Muscle of back (tissue), 11 donors: ENCODE measurements around the gene MYOM1. TPM values are rescaled to one million over a fixed set of nuclear protein-coding genes. Genes with fewer than 3 reads are reported as not detected.
A peak's percentile ranks its signal among the peaks of the same experiment; 100 is the strongest.
"Not testable (repeated sequence)": the region's sequence is repeated elsewhere in the genome, so short reads cannot be mapped to it uniquely, and the experiment has no call there.

Experiments
- DNase-seq, 3 donors: peaks; one replicate each; pipeline versions ENCODE4 v3.0.0 to v3.0.0-alpha.2; 2013
- polyA plus RNA-seq, 10 donors: library from polyadenylated mRNA; unstranded; fragments of 120-200 nt; gene quantifications; one replicate each; pipeline ENCODE4 v1.2.1, GENCODE V29; 2013; ENCODE audit not compliant: insufficient read length in 10 of 10

The MYOM1 gene
- polyA plus RNA-seq, 10 donors = 382 to 922 (median 665) TPM

GRCh38 chr18:3223356-3223755, 3.6 kb upstream of the MYOM1 start:
- DNase-seq = no peak

GRCh38 chr18:3221496-3221895, 1.7 kb upstream of the MYOM1 start:
- no peak for DNase-seq

GRCh38 chr18:3220868-3221267, 1.1 kb upstream of the MYOM1 start:
- not testable (repeated sequence) for DNase-seq

- DNase-seq = peak in 2 of 3 donors; percentile 35 to 43
These were observed 532 bp downstream of the MYOM1 start for GRCh38 chr18:3219241-3219630.

GRCh38 chr18:3218819-3219218, 949 bp downstream of the MYOM1 start:
- no peak for DNase-seq

GRCh38 chr18:3217948-3218647, 1.7 kb downstream of the MYOM1 start:
- peak; percentile 53 to 66 (median 54) for DNase-seq

GRCh38 chr18:3216987-3217386, 2.8 kb downstream of the MYOM1 start:
- DNase-seq = no peak

GRCh38 chr18:3214855-3215637, 4.7 kb downstream of the MYOM1 start:
- DNase-seq = no peak

- peak in 2 of 3 donors; percentile 21 to 44 for DNase-seq
These were observed 6.3 kb downstream of the MYOM1 start for GRCh38 chr18:3213300-3214059.

GRCh38 chr18:3212657-3213056, 7.1 kb downstream of the MYOM1 start:
- DNase-seq = peak; percentile 45 to 58 (median 51)

- DNase-seq = peak; percentile 22 to 45 (median 39)
These were observed 8.4 kb downstream of the MYOM1 start for GRCh38 chr18:3211236-3211992.

GRCh38 chr18:3209859-3210569, 9.8 kb downstream of the MYOM1 start:
- DNase-seq = no peak

- no peak for DNase-seq
These were observed 12.2 kb downstream of the MYOM1 start for GRCh38 chr18:3207565-3207964.

GRCh38 chr18:3205239-3205638, 14.5 kb downstream of the MYOM1 start:
- no peak for DNase-seq

GRCh38 chr18:3199942-3200645, 19.7 kb downstream of the MYOM1 start:
- DNase-seq = no peak

- DNase-seq = not testable (repeated sequence)
These were observed 21.4 kb downstream of the MYOM1 start for GRCh38 chr18:3198260-3198860.

GRCh38 chr18:3194947-3195612, 24.7 kb downstream of the MYOM1 start:
- DNase-seq = no peak

- DNase-seq = no peak
These were observed 26.4 kb downstream of the MYOM1 start for GRCh38 chr18:3193331-3193730.

GRCh38 chr18:3192752-3193151, 27.0 kb downstream of the MYOM1 start:
- DNase-seq = no peak
